Activated CD8-positive, alpha-beta memory T cell treated with anti-CD3 and anti-CD28 coated beads, Interleukin-2, amount 50 U/mL, for 48 hours (primary cell): Measurements from ENCODE around the gene CACHD1.
"Not testable (repeated sequence)": the region's sequence is repeated elsewhere in the genome, so short reads cannot be mapped to it uniquely, and the experiment has no call there.

Experiments used
- DNase-seq: peaks from one replicate; pipeline ENCODE4 v3.0.0-alpha.2; 2020

The CACHD1 gene

GRCh38 chr1:64675718-64676345 lies 205.9 kb downstream of the CACHD1 start:
- DNase-seq, result no peak

DNA sequence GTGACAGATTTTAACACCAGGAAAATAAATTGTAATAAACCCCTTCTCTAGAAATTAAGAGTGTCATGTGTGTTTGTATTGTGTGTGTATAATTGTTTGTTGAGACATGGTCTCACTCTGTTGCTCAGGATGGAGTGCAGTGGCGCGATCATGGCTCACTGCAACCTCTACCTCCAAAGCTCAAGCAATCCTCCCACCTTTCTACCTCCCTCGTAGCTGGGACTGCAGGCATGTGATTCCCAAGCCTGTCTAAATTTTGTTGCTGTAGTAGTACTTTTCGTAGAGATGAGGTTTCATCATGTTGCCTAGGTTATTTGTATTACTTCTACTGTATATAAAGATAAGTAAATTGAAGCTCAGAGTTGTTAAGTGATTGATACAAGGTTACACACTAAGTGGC lies 206.5 kb downstream of the CACHD1 start:
- no peak for DNase-seq

GRCh38 chr1:64677532-64677931 lies 207.6 kb downstream of the CACHD1 start:
- no peak for DNase-seq

DNA sequence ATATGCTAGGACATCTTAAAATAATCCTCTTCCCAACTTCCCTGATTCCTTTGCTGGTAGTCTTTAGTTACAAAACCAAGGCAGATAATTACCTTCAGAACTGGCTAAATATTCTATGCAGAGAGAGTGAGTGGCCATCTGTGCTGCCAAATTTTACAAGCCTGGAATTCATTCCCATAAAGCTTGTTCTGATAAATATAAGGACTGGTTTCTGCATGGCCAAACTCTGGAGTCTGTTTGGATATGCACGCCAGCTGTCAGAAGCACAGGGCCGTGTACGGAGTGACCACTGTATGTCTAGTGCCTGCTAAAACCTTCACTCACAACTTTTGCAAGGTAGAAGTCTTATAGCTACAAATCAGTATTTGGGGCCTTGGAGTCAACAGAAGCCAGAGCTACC lies 208.4 kb downstream of the CACHD1 start:
- DNase-seq, result no peak

- no peak for DNase-seq
These were observed 209.2 kb downstream of the CACHD1 start for GRCh38 chr1:64679177-64679576.

DNA sequence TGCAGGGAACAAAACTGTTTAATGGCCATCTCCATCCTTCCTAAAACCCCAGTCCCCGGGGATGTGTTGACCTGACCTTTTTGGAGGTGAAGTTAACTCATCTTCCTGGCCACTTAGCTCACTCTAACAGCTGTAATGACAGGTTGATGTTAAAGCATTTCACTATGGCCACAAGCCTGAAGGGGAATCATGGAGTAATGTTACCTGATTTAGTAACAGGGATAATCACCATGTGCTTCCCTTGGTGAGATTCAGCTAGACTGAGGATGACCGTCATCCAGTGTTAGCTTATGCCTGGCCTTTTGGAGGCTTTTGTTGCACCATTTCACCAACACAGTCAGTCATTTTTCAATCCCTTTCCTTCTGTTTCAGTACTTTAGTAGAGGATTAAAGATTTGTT lies 210.7 kb downstream of the CACHD1 start:
- no peak for DNase-seq

DNA sequence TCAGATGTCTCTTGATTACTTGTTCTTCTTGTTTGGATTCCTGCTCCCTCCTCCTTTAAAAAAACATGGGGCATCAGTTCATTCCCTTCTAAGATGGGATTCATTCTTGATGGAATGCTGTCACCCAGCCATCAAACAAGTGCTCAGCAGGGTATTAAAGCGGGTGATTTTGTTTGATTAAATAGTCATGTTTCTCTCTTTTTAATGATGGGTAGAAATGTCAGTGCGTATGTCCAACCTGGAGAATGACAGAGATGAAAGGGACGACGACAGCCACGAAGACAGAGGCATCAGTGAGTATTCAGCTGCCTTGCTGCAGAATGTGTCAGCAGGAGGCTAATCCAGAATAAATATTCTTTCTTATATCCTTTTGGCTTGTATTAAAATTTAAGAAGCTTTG lies 211.1 kb downstream of the CACHD1 start:
- DNase-seq, result no peak

GRCh38 chr1:64683419-64683818 lies 213.5 kb downstream of the CACHD1 start:
- no peak for DNase-seq

- no peak for DNase-seq
These were observed 215.3 kb downstream of the CACHD1 start for GRCh38 chr1:64685217-64685616.

DNA sequence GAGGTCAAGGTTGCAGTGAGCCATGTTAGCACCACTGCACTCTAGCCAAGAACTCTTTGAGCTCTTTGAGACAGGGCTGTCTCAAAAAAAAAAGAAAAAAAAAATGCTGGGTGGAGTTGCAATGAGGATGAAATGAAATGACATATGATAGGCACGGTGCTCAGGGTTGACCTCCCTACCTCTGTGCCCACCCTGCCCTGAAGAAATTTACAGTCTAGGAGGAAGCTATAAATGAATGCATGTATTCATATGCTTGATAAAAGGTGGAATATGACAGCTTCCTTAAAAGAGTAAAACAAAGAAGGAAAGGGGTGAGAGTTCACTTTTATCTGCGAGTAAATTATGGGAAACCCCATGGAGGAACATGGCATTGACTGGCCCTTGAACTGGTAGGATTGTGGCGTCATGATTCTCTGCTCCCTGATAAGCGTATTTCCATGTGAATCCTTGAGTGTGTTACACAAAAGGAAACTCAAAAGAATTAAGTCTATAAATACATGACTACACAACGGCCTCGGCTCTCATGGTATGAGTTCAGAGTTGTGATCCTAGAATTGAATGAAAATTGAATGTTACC lies 215.9 kb downstream of the CACHD1 start:
- DNase-seq, result no peak

GRCh38 chr1:64686828-64687724 lies 217.1 kb downstream of the CACHD1 start:
- DNase-seq, result no peak

- no peak for DNase-seq
These were observed 217.9 kb downstream of the CACHD1 start for GRCh38 chr1:64687725-64688327.

GRCh38 chr1:64691626-64692025 lies 221.7 kb downstream of the CACHD1 start:
- DNase-seq, result no peak

DNA sequence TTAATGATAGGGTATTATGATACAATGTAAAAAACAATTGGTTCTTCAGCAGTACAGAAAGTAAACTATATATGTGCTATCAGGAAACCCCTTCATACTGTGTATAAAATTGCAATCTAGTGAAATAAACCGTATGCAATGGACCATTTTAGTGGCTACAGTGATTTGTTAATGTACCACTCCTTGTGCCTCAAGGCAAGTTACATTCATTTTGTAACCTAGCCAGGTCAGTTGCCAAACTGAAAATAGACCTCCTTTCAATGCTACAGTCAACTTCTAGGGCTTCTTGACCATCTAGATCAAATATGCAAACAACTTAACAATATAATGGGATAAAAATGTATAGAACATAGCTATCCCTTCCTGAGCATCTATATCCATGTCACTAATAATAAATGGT lies 223.0 kb downstream of the CACHD1 start:
- no peak for DNase-seq

GRCh38 chr1:64693406-64693805 lies 223.5 kb downstream of the CACHD1 start:
- DNase-seq, result no peak

DNA sequence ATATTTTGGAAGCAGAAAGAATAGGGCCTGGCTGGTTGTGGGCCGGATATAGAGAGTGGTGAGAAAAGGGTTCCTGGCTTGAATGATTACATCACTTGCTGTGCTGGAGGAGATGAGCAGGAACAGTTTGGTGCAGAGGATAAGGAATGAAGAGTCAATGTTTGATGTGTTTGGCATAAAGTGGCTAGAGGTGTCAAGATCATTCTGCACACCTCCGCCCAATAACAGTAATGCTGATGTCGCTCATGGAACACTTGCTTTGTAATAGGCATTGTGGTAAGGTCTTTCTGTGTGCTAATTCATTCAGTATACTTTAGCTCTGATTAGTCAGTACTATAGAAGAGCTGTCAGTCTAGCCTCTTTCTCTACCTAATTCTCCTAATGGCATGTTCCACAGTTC lies 226.9 kb downstream of the CACHD1 start:
- DNase-seq, result no peak

DNA sequence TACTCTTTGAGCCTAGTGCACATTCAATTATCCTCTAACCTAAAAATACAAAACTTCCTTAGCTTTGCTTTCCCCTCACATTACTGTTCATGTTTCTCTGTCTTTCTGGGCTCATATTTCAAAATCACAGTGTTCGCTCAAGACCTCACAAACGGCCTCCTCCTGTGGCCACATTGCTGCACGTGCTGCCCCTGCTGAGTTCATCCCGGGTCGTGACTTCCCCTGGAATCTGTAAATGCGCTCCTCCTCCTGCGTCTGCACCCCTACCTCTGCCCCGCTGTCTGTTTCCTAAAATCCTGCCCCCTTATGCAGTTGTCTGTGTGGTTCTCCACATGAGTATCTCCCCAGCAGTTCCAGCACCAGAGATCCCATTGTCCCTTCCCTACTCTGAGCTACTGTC lies 229.4 kb downstream of the CACHD1 start:
- DNase-seq, result no peak

GRCh38 chr1:64701071-64701470 lies 231.1 kb downstream of the CACHD1 start:
- DNase-seq, result no peak

DNA sequence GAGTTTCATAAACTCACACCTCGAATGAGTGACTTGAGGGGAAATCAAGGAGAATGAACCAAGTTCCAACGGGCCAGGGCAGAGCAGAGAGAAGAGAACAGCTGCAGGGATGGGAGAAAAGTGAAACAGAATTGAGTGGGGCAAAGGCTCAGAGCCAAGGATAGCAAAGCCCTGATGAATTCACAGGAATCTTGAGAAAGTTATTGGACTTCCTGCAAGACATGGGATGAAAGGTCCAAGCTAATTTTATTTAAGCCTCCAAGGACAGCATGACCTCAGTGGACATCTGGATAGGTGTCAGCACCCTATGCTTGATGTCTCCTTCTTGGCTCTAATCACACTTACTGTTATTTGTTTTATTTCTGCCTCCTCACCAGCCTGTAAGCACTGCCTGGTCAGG lies 232.0 kb downstream of the CACHD1 start:
- no peak for DNase-seq

DNA sequence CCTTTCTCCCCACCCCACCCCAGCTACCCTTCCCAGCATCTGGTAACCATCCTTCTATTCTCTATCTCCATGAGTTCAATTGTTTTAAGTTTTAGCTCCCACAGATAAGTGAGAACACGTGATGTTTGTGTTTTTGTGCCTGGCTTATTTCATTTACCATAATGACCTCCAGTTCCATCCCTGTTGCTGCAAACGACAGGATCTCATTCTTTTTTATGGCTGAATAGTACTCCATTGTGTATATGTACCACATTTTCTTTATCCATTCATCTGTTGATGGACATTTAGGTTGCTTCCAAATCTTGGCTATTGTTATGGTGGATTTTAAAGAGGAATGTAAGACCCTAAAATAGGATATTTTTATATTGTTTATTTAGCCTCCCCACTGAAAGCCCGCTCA lies 232.7 kb downstream of the CACHD1 start:
- DNase-seq, result not testable (repeated sequence)

- DNase-seq, result no peak
These were observed 233.7 kb downstream of the CACHD1 start for GRCh38 chr1:64703600-64703999.

DNA sequence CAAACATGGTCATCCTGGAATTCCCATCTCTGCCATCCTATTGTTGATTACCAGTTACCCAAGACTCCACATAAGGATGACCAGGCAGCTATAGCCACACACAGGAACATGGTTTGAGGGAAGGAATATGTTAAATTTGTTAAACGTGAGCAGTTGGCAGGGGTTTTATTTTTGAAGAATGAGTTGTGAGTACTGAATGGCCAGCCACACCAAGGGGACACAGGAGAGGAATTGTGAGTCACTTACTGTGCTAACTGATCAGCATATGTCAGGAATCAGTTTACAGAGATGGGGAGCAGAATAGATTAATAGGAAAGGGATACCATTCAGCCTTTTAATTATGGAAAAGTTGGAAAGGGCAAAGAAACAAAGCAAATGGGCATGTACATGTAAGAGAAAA lies 235.7 kb downstream of the CACHD1 start:
- no peak for DNase-seq

GRCh38 chr1:64711266-64711665 lies 241.3 kb downstream of the CACHD1 start:
- no peak for DNase-seq

- DNase-seq, result no peak
These were observed 242.1 kb downstream of the CACHD1 start for GRCh38 chr1:64712049-64712448.
